HEK293 (cell line): ENCODE measurements around the gene UTP3.
A peak's percentile ranks its signal among the peaks of the same experiment; 100 is the strongest.

Experiments
- CTCF ChIA-PET: fragments of 350-600 bp; formaldehyde crosslinking; extraction: SDS; loops from one replicate; lab custom pipeline; 2021; ENCODE audit warnings: antibody characterized with exemption; lab: Yijun Ruan, JAX
- POLR2A ChIA-PET: fragments of 300-600 bp; formaldehyde crosslinking; extraction: SDS; loops from one replicate; lab custom pipeline; 2020; ENCODE audit warnings: antibody characterized with exemption, inconsistent platforms; lab: Yijun Ruan, JAX
- H3K27ac ChIP-seq: fragments of 200-500 bp; sonication (Bioruptor generic); 2 replicates; pipeline ENCODE4 v1.5.1; 2014; ENCODE audit warnings: low read depth, low read length, control low read depth, inconsistent platforms; ENCODE audit errors: extremely low read depth
- H3K36me3 ChIP-seq, 2 experiments: fragments of 200-500 bp in 1 of 2; sonication (Bioruptor generic) in 1 of 2; 1 replicate in 1 of 2; 2 replicates in 1 of 2; pipeline ENCODE4 v1.5.1; 2014 to 2017; ENCODE audit warnings: inconsistent platforms in 2 of 2, low read length in 2 of 2; ENCODE audit not compliant: control insufficient read depth in 2 of 2, insufficient read depth in 1 of 2
- H3K4me1 ChIP-seq: fragments of 200-500 bp; sonication (Bioruptor generic); 2 replicates; pipeline ENCODE4 v1.5.1; 2014; ENCODE audit warnings: mild to moderate bottlenecking, low read length, inconsistent platforms; ENCODE audit not compliant: control insufficient read depth, insufficient read depth
- H3K4me3 ChIP-seq: 2 replicates; pipeline ENCODE4 v1.5.1; 2011; ENCODE audit warnings: low read depth, mild to moderate bottlenecking, control low read depth, low read length, moderate library complexity
- H3K9me3 ChIP-seq: fragments of 200-500 bp; sonication (Bioruptor generic); 2 replicates; pipeline ENCODE4 v1.5.1; 2014; ENCODE audit warnings: low read depth, low read length, inconsistent platforms; ENCODE audit not compliant: control insufficient read depth, insufficient read depth
- SP7 ChIP-seq: fragments of 450-650 bp; formaldehyde crosslinking; IDR thresholded peaks from 2 replicates; pipeline ENCODE4 v1.5.1; 2016; ENCODE audit warnings: missing biosample characterization, missing genetic modification characterization
- ZBTB20 ChIP-seq: fragments of 450-650 bp; formaldehyde crosslinking; IDR thresholded peaks from 2 replicates; pipeline ENCODE4 v1.5.1; 2016; ENCODE audit warnings: missing biosample characterization, missing genetic modification characterization
- ZFHX2 ChIP-seq: fragments of 450-650 bp; formaldehyde crosslinking; conservative IDR thresholded peaks from 2 replicates; pipeline ENCODE4 v1.5.1; 2016; ENCODE audit warnings: missing biosample characterization, missing genetic modification characterization
- ZFP69B ChIP-seq: fragments of 450-650 bp; formaldehyde crosslinking; IDR thresholded peaks from 2 replicates; pipeline ENCODE4 v1.5.1; 2016; ENCODE audit warnings: missing biosample characterization, missing genetic modification characterization
- ZNF10 ChIP-seq: fragments of 450-650 bp; formaldehyde crosslinking; IDR thresholded peaks from 2 replicates; pipeline ENCODE4 v1.5.1; 2017; ENCODE audit warnings: missing biosample characterization, missing genetic modification characterization
- ZNF132 ChIP-seq: fragments of 450-650 bp; formaldehyde crosslinking; IDR thresholded peaks from 2 replicates; pipeline ENCODE4 v1.5.1; 2017; ENCODE audit warnings: missing biosample characterization, missing genetic modification characterization, borderline replicate concordance
- ZNF2 ChIP-seq: fragments of 450-650 bp; formaldehyde crosslinking; IDR thresholded peaks from 2 replicates; pipeline ENCODE4 v1.5.1; 2016; ENCODE audit warnings: missing biosample characterization, missing genetic modification characterization
- ZNF26 ChIP-seq: fragments of 450-650 bp; formaldehyde crosslinking; IDR thresholded peaks from 2 replicates; pipeline ENCODE4 v1.5.1; 2016; ENCODE audit warnings: missing biosample characterization, missing genetic modification characterization
- ZNF324 ChIP-seq: fragments of 450-650 bp; formaldehyde crosslinking; IDR thresholded peaks from 2 replicates; pipeline ENCODE4 v1.5.1; 2016; ENCODE audit warnings: missing biosample characterization, missing genetic modification characterization
- ZNF335 ChIP-seq: fragments of 450-650 bp; formaldehyde crosslinking; conservative IDR thresholded peaks from 2 replicates; pipeline ENCODE4 v1.5.1; 2016; ENCODE audit warnings: missing biosample characterization, missing genetic modification characterization
- ZNF341 ChIP-seq: fragments of 450-650 bp; formaldehyde crosslinking; IDR thresholded peaks from 2 replicates; pipeline ENCODE4; 2016; ENCODE audit warnings: low read depth, missing biosample characterization, missing genetic modification characterization
- ZNF423 ChIP-seq: fragments of 450-650 bp; formaldehyde crosslinking; IDR thresholded peaks from 2 replicates; pipeline ENCODE4 v1.5.1; 2016; ENCODE audit warnings: missing biosample characterization, missing genetic modification characterization
- ZNF555 ChIP-seq: fragments of 450-650 bp; formaldehyde crosslinking; conservative IDR thresholded peaks from 2 replicates; pipeline ENCODE4 v1.5.1; 2017; ENCODE audit warnings: missing biosample characterization, mild to moderate bottlenecking, missing genetic modification characterization, inconsistent platforms
- ZNF747 ChIP-seq: fragments of 450-650 bp; formaldehyde crosslinking; IDR thresholded peaks from 2 replicates; pipeline ENCODE4 v1.5.1; 2016; ENCODE audit warnings: missing biosample characterization, missing genetic modification characterization
- ZSCAN18 ChIP-seq: fragments of 450-650 bp; formaldehyde crosslinking; IDR thresholded peaks from 2 replicates; pipeline ENCODE4 v1.5.1; 2016; ENCODE audit warnings: missing biosample characterization, missing genetic modification characterization
- ZSCAN30 ChIP-seq: fragments of 450-650 bp; IDR thresholded peaks from 2 replicates; pipeline ENCODE4 v1.5.1; 2018; ENCODE audit warnings: missing biosample characterization, mild to moderate bottlenecking, missing genetic modification characterization, moderate library complexity
- TF ChIP-seq, protein P1 (sequence below): fragments of 450-650 bp; formaldehyde crosslinking; IDR thresholded peaks from 2 replicates; pipeline ENCODE4 v1.5.1; 2016; ENCODE audit warnings: missing biosample characterization, missing genetic modification characterization
- TF ChIP-seq, protein P2 (sequence below): fragments of 450-650 bp; formaldehyde crosslinking; IDR thresholded peaks from 2 replicates; pipeline ENCODE4 v1.5.1; 2016; ENCODE audit warnings: missing biosample characterization, missing genetic modification characterization
- TF ChIP-seq, protein P3 (sequence below): fragments of 450-650 bp; formaldehyde crosslinking; IDR thresholded peaks from 2 replicates; pipeline ENCODE4 v1.5.1; 2016; ENCODE audit warnings: missing biosample characterization, missing genetic modification characterization
- TF ChIP-seq, protein P4 (sequence below): fragments of 450-650 bp; formaldehyde crosslinking; IDR thresholded peaks from 2 replicates; pipeline ENCODE4 v1.5.1; 2016; ENCODE audit warnings: missing biosample characterization, missing genetic modification characterization

UTP3 gene

DNA sequence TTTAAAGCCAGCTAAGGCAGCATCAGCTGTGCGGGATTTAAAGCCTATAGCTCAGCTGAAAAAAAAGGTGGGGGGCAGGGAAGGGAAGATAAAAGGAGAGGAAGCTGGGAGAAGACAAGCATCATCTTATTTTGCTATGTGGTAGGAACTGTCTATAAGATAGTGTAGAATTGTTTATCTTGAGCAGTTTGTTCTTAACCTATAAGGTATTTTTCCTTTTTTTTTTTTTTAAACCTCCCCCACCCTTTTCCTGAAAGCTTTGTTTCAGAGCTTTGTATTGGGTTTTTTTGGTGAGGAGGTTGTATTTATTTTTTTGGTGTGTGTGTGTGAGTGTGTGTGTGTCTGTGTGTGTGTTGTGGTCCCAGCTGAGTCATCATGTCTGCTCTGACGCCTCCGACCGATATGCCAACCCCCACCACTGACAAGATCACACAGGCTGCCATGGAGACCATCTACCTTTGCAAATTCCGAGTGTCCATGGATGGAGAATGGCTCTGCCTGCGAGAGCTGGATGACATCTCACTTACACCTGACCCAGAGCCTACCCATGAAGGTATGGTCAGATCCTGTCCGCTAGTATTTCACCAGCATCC, 34.0 kb downstream of the UTP3 start:
- peaks cover 0 to 7% of the 10 kb centered on the region in 2 experiments; a peak in 1 of 3 replicates for H3K36me3 ChIP-seq
- ChIA-PET POLR2A (interaction anchor here (0.8 to 1.1 kb wide), 2 partner anchors 16 to 35 kb away, joined by 3 to 4 read pairs; no protein-coding TSS in a partner anchor), CTCF (interaction anchor here (1.4 kb wide), 1 partner anchor 12 kb away, joined by 4 read pairs; no protein-coding TSS in a partner anchor)
- H3K4me3 ChIP-seq = peak overlapping the region; percentile 24
- H3K9me3 ChIP-seq = no peaks in the 10 kb centered on the region
- peak overlapping the region; percentile 37; the same call in 1 of the 2 replicates for H3K27ac ChIP-seq
- peaks cover 4% of the 10 kb centered on the region; the same call in 1 of the 2 replicates for H3K4me1 ChIP-seq
- TF ChIP-seq ZNF423 = no peak
- TF ChIP-seq, protein P1, sequence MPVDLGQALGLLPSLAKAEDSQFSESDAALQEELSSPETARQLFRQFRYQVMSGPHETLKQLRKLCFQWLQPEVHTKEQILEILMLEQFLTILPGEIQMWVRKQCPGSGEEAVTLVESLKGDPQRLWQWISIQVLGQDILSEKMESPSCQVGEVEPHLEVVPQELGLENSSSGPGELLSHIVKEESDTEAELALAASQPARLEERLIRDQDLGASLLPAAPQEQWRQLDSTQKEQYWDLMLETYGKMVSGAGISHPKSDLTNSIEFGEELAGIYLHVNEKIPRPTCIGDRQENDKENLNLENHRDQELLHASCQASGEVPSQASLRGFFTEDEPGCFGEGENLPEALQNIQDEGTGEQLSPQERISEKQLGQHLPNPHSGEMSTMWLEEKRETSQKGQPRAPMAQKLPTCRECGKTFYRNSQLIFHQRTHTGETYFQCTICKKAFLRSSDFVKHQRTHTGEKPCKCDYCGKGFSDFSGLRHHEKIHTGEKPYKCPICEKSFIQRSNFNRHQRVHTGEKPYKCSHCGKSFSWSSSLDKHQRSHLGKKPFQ (tag by site-specific recombination) = no peak
- no peak for TF ChIP-seq ZNF132
- TF ChIP-seq ZNF341 (tag by site-specific recombination) = no peak
- TF ChIP-seq, protein P2, sequence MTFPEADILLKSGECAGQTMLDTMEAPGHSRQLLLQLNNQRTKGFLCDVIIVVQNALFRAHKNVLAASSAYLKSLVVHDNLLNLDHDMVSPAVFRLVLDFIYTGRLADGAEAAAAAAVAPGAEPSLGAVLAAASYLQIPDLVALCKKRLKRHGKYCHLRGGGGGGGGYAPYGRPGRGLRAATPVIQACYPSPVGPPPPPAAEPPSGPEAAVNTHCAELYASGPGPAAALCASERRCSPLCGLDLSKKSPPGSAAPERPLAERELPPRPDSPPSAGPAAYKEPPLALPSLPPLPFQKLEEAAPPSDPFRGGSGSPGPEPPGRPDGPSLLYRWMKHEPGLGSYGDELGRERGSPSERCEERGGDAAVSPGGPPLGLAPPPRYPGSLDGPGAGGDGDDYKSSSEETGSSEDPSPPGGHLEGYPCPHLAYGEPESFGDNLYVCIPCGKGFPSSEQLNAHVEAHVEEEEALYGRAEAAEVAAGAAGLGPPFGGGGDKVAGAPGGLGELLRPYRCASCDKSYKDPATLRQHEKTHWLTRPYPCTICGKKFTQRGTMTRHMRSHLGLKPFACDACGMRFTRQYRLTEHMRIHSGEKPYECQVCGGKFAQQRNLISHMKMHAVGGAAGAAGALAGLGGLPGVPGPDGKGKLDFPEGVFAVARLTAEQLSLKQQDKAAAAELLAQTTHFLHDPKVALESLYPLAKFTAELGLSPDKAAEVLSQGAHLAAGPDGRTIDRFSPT = no peak
- TF ChIP-seq ZSCAN18 = no peak
- no peak for TF ChIP-seq ZBTB20 (tag by site-specific recombination)
- no peak for TF ChIP-seq ZNF26 (tag by site-specific recombination)
- TF ChIP-seq ZSCAN30 (tag by site-specific recombination) = no peak
- TF ChIP-seq, protein P3, sequence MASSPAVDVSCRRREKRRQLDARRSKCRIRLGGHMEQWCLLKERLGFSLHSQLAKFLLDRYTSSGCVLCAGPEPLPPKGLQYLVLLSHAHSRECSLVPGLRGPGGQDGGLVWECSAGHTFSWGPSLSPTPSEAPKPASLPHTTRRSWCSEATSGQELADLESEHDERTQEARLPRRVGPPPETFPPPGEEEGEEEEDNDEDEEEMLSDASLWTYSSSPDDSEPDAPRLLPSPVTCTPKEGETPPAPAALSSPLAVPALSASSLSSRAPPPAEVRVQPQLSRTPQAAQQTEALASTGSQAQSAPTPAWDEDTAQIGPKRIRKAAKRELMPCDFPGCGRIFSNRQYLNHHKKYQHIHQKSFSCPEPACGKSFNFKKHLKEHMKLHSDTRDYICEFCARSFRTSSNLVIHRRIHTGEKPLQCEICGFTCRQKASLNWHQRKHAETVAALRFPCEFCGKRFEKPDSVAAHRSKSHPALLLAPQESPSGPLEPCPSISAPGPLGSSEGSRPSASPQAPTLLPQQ (tag by site-specific recombination) = peak; percentile 72; the same call in 1 of the 2 replicates
- peak; percentile 28; the same call in 1 of the 2 replicates for TF ChIP-seq ZNF2 (tag by site-specific recombination)
- TF ChIP-seq, protein P4, sequence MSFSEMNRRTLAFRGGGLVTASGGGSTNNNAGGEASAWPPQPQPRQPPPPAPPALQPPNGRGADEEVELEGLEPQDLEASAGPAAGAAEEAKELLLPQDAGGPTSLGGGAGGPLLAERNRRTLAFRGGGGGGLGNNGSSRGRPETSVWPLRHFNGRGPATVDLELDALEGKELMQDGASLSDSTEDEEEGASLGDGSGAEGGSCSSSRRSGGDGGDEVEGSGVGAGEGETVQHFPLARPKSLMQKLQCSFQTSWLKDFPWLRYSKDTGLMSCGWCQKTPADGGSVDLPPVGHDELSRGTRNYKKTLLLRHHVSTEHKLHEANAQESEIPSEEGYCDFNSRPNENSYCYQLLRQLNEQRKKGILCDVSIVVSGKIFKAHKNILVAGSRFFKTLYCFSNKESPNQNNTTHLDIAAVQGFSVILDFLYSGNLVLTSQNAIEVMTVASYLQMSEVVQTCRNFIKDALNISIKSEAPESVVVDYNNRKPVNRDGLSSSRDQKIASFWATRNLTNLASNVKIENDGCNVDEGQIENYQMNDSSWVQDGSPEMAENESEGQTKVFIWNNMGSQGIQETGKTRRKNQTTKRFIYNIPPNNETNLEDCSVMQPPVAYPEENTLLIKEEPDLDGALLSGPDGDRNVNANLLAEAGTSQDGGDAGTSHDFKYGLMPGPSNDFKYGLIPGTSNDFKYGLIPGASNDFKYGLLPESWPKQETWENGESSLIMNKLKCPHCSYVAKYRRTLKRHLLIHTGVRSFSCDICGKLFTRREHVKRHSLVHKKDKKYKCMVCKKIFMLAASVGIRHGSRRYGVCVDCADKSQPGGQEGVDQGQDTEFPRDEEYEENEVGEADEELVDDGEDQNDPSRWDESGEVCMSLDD (tag by site-specific recombination) = no peak
- TF ChIP-seq ZNF324 (tag by site-specific recombination) = 0 out of 2 replicates have a peak, but pooled peaks have one; percentile 48
- no peak for TF ChIP-seq ZNF747 (tag by site-specific recombination)
- TF ChIP-seq SP7 (tag by site-specific recombination) = peak; percentile 48
- TF ChIP-seq ZFHX2 = peak; percentile 34; the same call in 1 of the 2 replicates
- no peak for TF ChIP-seq ZNF10 (tag by site-specific recombination)
- peak; percentile 65 for TF ChIP-seq ZNF335 (tag by site-specific recombination)
- TF ChIP-seq ZNF555 = no peak
- TF ChIP-seq ZFP69B (tag by site-specific recombination) = peak; percentile 45; the same call in 1 of the 2 replicates
